PC-9 (cell line): ENCODE measurements around the gene AGBL4. TPM values are rescaled to one million over a fixed set of nuclear protein-coding genes. Genes with fewer than 3 reads are reported as not detected.

ENCODE experiments used
- BruUV-seq: library from RNA; stranded (reverse); fragments of 400-500 nt; replicated peaks from 2 replicates; lab custom pipeline; 2021; lab: Mats Ljungman, UMichigan
- CTCF ChIA-PET: fragments of 300-600 bp; sonication (Branson Sonifier 250); formaldehyde crosslinking; loops from one replicate; lab custom pipeline; 2022; ENCODE audit warnings: antibody characterized with exemption; lab: Charles Lee
- POLR2A ChIA-PET: fragments of 300-600 bp; sonication (Branson Sonifier 250); formaldehyde crosslinking; loops from one replicate; lab custom pipeline; 2022; ENCODE audit warnings: antibody characterized with exemption; ENCODE audit not compliant: unreplicated experiment; lab: Charles Lee
- DNase-seq, 2 experiments: peaks; one replicate each; pipeline versions ENCODE4 v3.0.0 to v3.0.0-alpha.2; 2015 to 2022; ENCODE audit warnings: mixed read lengths in 1 of 2
- H2AFZ ChIP-seq: fragments of 200-600 bp; sonication (generic); 2 replicates; pipeline ENCODE4 v1.8.1; 2017; ENCODE audit warnings: antibody characterized with exemption
- H3F3A ChIP-seq: fragments of 200-600 bp; sonication (generic); 2 replicates; pipeline ENCODE4 v1.8.1; 2017; ENCODE audit warnings: antibody characterized with exemption, mild to moderate bottlenecking, low read depth; ENCODE audit not compliant: insufficient read depth
- H3K27ac ChIP-seq: fragments of 200-600 bp; sonication (generic); 2 replicates; pipeline ENCODE4 v1.6.1; 2016; ENCODE audit warnings: mixed run types
- H3K27me3 ChIP-seq: fragments of 200-600 bp; sonication (generic); 2 replicates; pipeline ENCODE4 v1.6.1; 2016; ENCODE audit warnings: low read depth, mixed run types; ENCODE audit not compliant: insufficient read depth
- H3K36me3 ChIP-seq: fragments of 200-600 bp; sonication (generic); 2 replicates; pipeline ENCODE4 v1.6.1; 2016; ENCODE audit warnings: low read depth, mixed run types
- H3K4me1 ChIP-seq: fragments of 200-600 bp; sonication (generic); replicated peaks from 2 replicates; pipeline ENCODE4 v1.6.1; 2016; ENCODE audit warnings: mixed run types; ENCODE audit not compliant: insufficient read depth
- H3K4me2 ChIP-seq: fragments of 200-600 bp; sonication (generic); 2 replicates; pipeline ENCODE4 v1.6.1; 2017; ENCODE audit warnings: mixed run types
- H3K4me3 ChIP-seq: fragments of 200-600 bp; sonication (generic); 2 replicates; pipeline ENCODE4 v1.6.1; 2016; ENCODE audit warnings: mixed run types
- H3K79me2 ChIP-seq: fragments of 200-600 bp; sonication (generic); 2 replicates; pipeline ENCODE4 v1.6.1; 2017; ENCODE audit warnings: low read depth, mixed run types
- H3K9me2 ChIP-seq: fragments of 200-600 bp; sonication (generic); 2 replicates; pipeline ENCODE4 v1.8.1; 2017; ENCODE audit warnings: mild to moderate bottlenecking; ENCODE audit not compliant: insufficient read depth
- H3K9me3 ChIP-seq: fragments of 200-600 bp; sonication (generic); 2 replicates; pipeline ENCODE4 v1.8.1; 2016; ENCODE audit warnings: low read depth; ENCODE audit not compliant: insufficient read depth
- H4K20me1 ChIP-seq: fragments of 200-600 bp; sonication (generic); 2 replicates; pipeline ENCODE4 v1.8.1; 2017; ENCODE audit not compliant: insufficient read depth
- CTCF ChIP-seq: fragments of 200-600 bp; sonication (generic); conservative IDR thresholded peaks from 2 replicates; pipeline ENCODE4 v1.6.1; 2017; ENCODE audit warnings: mixed run types, antibody characterized with exemption, mild to moderate bottlenecking, moderate library complexity
- EZH2 ChIP-seq: fragments of 200-600 bp; sonication (generic); IDR thresholded peaks from 2 replicates; pipeline ENCODE4 v1.8.0; 2017; ENCODE audit warnings: antibody characterized with exemption, low read depth
- intact Hi-C: fragments of 100-400 bp; cut with micrococcal nuclease; formaldehyde crosslinking; loops from one replicate; pipeline ENCODE4 v1.10.0; 2022; ENCODE audit not compliant: unreplicated experiment
- total RNA-seq: library from RNA; stranded (reverse); gene quantifications from 2 replicates; pipeline ENCODE4 v1.2.3, GENCODE V29; 2021

Gene AGBL4
- total RNA-seq, 1 experiment from 2014 or later = not detected

GRCh38 chr1:48793863-48794262 is 1229.9 kb downstream of the AGBL4 start:
- no peaks in the 10 kb centered on the region for H3K4me1 ChIP-seq
- CTCF ChIA-PET = no interaction called here
- BruUV-seq = no TSS peak
- no peak overlapping the region for H3K4me3 ChIP-seq
- H3K9me3 ChIP-seq = no peaks in the 10 kb centered on the region
- DNase-seq = no peak
- H3K79me2 ChIP-seq = no peaks in the 10 kb centered on the region
- intact Hi-C loops = no loop called here
- no peaks in the 10 kb centered on the region for H3K36me3 ChIP-seq
- H3K4me2 ChIP-seq = no peak overlapping the region
- H3F3A ChIP-seq = no peaks in the 10 kb centered on the region
- no peak overlapping the region for H3K27ac ChIP-seq
- no peaks in the 10 kb centered on the region for H3K27me3 ChIP-seq
- POLR2A ChIA-PET = no interaction called here
- H3K9me2 ChIP-seq = no peaks in the 10 kb centered on the region
- TF ChIP-seq CTCF = no peak
- TF ChIP-seq EZH2 = no peak
- H2AFZ ChIP-seq = no peak overlapping the region
- H4K20me1 ChIP-seq = no peaks in the 10 kb centered on the region

- Histone ChIP-seq H3K27me3 (no peaks in the 10 kb centered on the region), H3K9me2 (no peaks in the 10 kb centered on the region), H3F3A (no peaks in the 10 kb centered on the region), H3K4me2 (no peak overlapping the region), H2AFZ (no peak overlapping the region), H3K27ac (no peak overlapping the region), H3K4me1 (no peaks in the 10 kb centered on the region), H3K4me3 (no peak overlapping the region), H3K79me2 (no peaks in the 10 kb centered on the region), H3K36me3 (no peaks in the 10 kb centered on the region), H4K20me1 (no peaks in the 10 kb centered on the region), H3K9me3 (no peaks in the 10 kb centered on the region)
- no peak for TF ChIP-seq CTCF
- no peak for TF ChIP-seq EZH2
- intact Hi-C loops = no loop called here
- no TSS peak for BruUV-seq
- CTCF ChIA-PET = no interaction called here
- DNase-seq = no peak
- POLR2A ChIA-PET = no interaction called here
Observed at GRCh38 chr1:48792961-48793360, 1230.8 kb downstream of the AGBL4 start.

DNA sequence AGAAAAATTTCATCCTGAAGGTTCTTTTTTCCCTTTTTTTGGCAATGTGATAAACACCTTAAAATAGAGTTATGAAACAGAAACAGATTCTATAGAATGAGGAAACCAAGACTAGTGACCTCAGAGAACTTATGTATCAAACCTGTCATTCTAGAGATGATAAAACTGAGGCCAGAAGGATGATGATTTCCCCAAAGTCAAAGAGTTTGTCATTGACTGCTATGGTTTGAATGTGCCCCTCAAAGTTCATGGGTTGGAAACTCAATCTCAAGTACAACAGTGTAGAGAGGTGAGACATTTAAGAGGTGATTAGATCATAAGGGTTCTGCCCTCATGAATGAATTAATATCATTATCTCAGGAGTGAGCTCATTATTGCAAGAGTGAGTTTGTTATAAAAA is 1233.4 kb downstream of the AGBL4 start:
- Histone ChIP-seq H2AFZ (no peak overlapping the region), H3K4me3 (no peak overlapping the region), H3K4me2 (no peak overlapping the region), H3K36me3 (no peaks in the 10 kb centered on the region), H3K9me3 (no peaks in the 10 kb centered on the region), H3K9me2 (no peaks in the 10 kb centered on the region), H3K27ac (no peak overlapping the region), H3K4me1 (no peaks in the 10 kb centered on the region), H4K20me1 (no peaks in the 10 kb centered on the region), H3K27me3 (no peaks in the 10 kb centered on the region), H3F3A (no peaks in the 10 kb centered on the region), H3K79me2 (no peaks in the 10 kb centered on the region)
- DNase-seq = no peak
- BruUV-seq = no TSS peak
- ChIA-PET CTCF (no interaction called here), POLR2A (no interaction called here)
- intact Hi-C loops = no loop called here
- TF ChIP-seq CTCF = no peak
- no peak for TF ChIP-seq EZH2
